ENCODE measurements around the gene ATRNL1.

Gene ATRNL1

DNA sequence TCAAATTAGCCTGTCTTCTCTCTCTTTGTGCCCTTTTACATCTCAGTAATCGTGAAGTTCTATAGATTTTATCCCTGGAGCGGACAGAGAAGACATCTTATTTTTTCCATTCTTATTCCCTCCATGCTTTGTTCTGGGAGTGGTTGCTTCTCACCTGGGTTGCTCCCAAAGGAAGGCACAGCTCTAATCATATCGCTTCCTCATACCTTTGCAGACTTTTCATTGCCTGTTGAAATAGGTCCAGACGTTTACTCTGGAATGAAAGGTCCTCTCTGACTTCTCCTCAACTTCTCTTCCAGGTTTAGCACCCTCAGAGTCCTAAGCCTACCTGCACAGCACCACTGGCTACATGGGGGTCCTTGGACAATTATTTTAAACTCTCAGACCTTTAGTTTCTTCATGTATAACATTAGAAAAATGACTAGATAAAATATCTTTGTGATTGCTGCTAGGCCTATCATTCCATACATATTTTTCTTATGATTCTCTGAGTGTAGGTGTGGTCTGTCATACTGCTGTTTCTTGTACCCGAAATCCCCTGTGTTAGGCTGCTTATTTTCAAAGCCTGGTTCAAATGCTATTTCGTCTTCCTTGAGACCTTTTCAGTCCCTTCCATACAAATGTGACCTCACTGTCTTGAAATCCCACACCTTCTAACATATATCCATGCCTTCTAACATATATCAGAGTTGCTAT, 761.7 kb downstream of the ATRNL1 start:
- DNase-seq: no peak

DNA sequence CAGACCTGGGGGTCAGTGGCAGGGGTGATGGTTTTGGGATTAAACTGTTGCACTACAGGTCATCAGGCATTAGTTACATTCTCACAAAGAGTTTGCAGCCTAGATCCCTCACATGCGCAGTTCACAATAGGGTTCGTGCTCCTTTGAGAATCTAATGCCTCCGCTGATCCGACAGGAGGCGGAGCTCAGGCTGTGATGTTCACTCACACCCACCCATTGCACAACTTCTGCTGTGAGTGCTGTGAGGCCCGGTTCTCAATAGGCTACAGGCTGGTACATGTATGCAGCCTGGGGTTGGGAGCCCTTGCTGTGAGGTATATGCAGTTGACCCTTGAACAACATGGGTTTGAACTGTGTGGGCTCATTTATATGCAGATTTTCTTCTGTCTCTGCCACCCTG, 763.4 kb downstream of the ATRNL1 start:
- DNase-seq: no peak

GRCh38 chr10:115857856-115858255, 764.7 kb downstream of the ATRNL1 start:
- DNase-seq: no peak

DNA sequence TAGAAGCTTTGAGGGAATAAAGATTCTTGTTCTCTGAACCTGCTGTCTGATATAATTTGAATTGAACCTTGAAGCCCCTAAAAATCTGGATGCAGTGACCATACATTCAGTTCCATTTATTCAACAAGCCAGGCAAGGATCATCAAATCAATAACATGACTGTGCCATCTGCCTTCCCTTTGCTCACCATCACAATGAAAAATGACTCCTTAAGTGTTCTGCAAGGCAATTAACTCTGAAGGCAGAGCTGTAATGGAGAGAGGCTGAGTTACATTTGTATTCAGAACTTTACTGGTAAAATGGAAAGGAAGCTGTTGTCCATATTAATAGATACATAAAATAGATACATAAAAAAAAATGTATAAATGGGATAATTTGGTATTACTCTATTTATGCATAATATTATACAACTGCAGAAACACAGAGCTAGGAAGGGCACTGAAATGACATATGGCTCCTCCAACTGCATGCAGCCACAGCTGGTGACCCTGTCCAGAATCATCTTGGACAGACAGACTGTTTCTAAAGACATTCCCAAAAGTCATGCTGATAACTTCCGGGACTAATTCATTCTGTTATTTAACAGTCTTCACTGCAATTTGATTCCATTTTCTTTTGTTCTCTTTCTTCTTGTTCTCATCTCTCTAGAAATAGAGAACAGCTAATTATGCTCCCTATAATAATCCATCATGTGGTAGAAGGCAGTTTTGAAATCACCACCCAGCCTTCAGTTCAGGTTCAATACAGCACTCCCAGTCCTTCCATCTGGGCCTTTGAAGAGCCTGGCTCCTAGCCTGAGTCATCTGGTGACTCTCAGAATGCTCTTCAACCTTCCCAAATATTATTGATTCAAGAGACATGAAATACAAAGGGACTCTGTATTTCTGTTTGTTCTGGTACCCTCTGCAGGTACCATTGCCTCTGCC, 767.3 kb downstream of the ATRNL1 start:
- DNase-seq: no peak

DNA sequence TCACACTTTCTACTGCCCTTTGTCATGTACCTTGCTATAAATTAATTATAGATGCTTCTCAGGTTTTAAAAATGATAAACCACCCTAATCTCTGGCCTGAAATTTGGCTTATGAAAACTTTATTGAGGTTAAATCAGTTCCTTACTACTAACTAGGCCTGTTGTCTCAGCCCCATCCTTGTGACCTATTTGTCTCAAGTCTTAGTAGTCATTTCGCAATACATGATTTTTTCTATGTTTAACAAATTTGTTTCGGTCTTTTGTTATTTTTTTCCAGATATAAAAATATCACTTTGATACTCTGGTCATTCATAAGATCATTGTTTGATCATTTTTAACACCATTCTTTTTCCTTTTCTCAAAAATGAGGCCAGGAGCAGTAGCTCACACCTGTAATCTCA, 768.3 kb downstream of the ATRNL1 start:
- no peak for DNase-seq

DNA sequence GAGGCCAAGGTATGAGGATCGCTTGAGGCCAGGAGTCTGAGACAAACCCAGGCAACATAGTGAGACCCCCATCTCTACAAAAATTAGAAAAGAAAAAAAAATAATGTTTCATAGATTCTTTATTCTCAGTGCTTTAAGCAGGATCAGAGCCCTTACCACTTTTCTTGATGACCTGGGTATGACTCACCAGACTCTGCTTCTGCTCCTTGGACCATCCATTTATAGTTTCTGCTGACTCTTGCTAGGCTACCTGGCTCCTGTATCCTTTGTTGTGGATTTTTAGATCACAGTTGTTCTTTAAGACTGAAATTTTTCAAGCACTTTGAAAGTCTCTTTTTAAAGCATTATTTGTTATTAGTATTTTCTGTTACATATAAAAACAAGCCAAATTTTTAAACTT, 768.7 kb downstream of the ATRNL1 start:
- no peak for DNase-seq

- DNase-seq: no peak
These were observed 773.0 kb downstream of the ATRNL1 start for GRCh38 chr10:115866174-115866573.

DNA sequence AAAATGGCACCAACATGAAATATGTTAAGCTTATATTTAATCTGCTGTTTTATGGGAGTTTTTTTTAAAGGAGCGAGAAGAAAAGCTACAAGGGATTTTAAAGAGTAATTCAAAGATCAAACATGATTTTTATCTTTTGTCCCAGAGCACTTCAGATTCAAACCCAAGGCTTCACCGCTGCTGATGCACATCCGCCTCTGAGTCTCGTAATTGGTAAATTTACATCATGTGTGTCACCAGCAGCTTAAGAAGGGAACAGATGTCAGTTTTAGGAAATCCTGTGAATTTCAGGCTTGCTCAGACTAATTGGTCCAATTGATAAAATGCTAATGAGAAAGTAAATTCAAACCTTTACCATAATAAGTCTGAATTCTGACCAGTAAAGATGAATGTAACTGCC, 773.5 kb downstream of the ATRNL1 start:
- DNase-seq: no peak

DNA sequence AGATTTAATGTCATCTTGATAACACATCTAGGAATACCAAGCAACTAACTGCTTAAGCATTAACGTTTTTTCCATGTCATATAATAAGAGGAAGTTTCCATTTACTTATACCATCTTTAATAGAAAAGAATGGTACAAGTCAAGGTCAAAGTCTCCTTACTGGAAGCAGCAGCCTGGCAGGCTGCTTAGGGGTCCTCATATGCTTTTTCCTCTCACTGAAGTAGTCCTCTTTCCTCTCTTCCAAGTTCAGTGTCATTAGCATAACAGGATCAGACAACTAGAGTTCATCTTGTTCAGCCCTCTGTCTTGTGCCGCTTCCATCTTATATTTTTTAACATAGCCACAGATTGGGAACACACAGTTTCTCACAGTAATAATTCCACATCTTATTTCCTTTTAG, 774.1 kb downstream of the ATRNL1 start:
- DNase-seq: no peak

GRCh38 chr10:115871855-115872254, 778.7 kb downstream of the ATRNL1 start:
- no peak for DNase-seq

DNA sequence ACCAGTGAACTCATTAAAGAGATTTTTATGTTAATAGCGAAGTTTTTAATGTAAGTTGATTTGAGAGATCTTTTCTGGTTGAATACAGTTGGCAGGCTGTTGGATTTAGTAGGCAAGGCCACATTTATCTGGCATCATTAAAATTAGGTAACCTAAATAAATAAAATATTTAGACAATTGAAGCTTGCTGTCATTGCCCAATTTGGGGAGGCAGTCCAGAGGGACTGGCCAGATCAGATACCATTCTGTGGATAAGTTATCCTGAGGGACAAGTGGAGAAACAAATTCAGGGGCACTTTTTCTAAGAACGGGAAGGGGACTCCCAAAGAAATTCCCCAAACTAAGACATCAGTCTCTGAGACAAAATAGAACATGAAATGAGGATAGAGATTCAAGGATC, 782.0 kb downstream of the ATRNL1 start:
- no peak for DNase-seq

GRCh38 chr10:115879372-115880089, 786.4 kb downstream of the ATRNL1 start:
- DNase-seq: no peak

DNA sequence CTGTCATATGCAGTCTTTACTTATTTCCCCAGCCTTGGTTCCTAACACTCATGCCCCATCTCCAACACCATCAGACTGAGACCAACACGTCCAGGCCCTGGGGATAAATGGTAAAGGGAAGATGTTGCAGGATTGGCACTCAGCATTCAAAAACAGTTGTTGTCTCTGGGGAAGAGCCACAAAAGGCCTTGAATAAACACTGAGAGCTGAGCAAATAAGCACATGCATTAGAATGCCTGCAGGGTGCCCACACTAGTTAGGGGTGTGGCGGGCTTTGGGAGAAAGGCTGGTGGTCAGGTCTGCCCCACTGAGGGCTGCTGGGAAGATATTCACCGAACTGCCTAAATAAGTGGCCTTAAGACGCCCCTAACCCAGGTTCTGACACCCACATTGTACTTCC, 788.9 kb downstream of the ATRNL1 start:
- no peak for DNase-seq

GRCh38 chr10:115883372-115883771, 790.2 kb downstream of the ATRNL1 start:
- no peak for DNase-seq

DNA sequence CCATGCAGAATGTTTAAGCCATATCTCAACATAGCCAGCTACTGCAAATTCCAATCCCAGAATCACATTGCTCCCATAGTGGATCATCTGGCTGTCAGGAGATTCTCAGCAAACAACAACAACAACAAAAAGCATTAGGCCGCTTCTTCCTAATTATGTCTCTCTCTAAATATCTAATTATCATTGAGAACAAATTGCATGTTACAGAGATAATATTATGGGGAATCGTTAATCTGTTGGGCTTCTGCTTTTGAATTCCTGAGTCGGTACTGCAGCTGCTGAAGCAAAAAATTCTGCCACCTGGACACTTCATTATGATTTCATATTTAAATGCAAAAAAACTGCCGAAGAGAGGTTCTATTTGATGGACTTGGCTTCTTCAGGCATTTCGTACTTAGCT, 791.2 kb downstream of the ATRNL1 start:
- no peak for DNase-seq

GRCh38 chr10:115895166-115895565, 802.0 kb downstream of the ATRNL1 start:
- DNase-seq: no peak

GRCh38 chr10:115898242-115898641, 805.1 kb downstream of the ATRNL1 start:
- no peak for DNase-seq

DNA sequence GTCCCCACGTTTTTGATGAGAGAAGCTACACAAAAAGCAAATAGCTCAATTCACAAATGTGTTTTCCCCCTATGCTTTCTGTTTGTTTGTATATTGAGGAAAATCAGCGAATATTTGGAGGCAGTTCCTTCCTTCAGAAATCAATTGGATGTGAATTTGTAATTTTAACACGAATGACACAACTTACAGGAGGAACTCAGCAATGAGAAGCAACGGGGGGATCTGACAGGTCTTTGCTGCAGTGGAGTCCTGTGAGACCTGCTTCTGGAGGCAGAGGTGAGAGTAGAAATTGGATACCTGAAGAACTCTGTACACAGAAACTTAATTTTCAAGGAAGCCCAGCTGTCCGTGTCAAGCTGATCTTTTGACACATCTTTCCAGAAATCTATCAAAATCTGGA, 809.4 kb downstream of the ATRNL1 start:
- DNase-seq: no peak

- DNase-seq: no peak
These were observed 810.0 kb downstream of the ATRNL1 start for GRCh38 chr10:115903207-115903606.

GRCh38 chr10:115903845-115904244, 810.7 kb downstream of the ATRNL1 start:
- DNase-seq: no peak

GRCh38 chr10:115909037-115909436, 815.9 kb downstream of the ATRNL1 start:
- DNase-seq: no peak

- no peak for DNase-seq
These were observed 817.0 kb downstream of the ATRNL1 start for GRCh38 chr10:115909962-115910731.

DNA sequence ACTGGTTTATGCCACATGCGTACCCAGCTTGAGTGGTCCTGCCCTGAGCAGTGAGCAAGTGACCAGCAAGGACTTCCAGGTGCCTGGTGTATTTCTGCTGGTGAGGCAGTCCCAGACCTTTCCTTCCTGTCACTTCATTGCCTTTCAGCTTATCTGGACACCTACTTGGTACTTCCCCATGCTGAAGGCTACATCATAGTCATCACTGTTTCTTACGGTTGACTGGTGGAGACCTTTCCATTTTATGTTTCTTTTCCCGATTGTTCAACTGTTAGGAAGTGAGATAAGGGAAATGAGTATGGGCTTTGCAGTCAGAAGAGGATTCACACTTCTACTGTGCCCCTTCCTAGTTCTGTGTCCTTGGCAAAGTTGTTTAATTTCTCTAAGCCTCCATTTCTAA, 821.3 kb downstream of the ATRNL1 start:
- DNase-seq: no peak

Data from central memory CD4-positive, alpha-beta T cell (primary cell).